HFF-Myc (cell line): ENCODE measurements around the gene PNCK.
"Not testable (repeated sequence)": the region's sequence is repeated elsewhere in the genome, so short reads cannot be mapped to it uniquely, and the experiment has no call there.

Experiments
- DNase-seq: peaks from one replicate; pipeline ENCODE4 v3.0.0-alpha.2; 2011; ENCODE audit warnings: low read depth; ENCODE audit errors: extremely low read depth
- H3K4me3 ChIP-seq: replicated peaks from 2 replicates; pipeline ENCODE4 v1.5.1; 2011; ENCODE audit warnings: low read depth, mild to moderate bottlenecking, control low read depth, low read length
- CTCF ChIP-seq: IDR thresholded peaks from 2 replicates; pipeline ENCODE4 v1.5.1; 2012; ENCODE audit warnings: mild to moderate bottlenecking, low read depth, low read length, control low read depth; ENCODE audit errors: missing control alignments

The PNCK gene

GRCh38 chrX:153697924-153698865 lies 24.6 kb upstream of the PNCK start:
- no peak overlapping the region for H3K4me3 ChIP-seq
- no peak for TF ChIP-seq CTCF

GRCh38 chrX:153696986-153697722 lies 23.5 kb upstream of the PNCK start:
- H3K4me3 ChIP-seq, DNase-seq: not testable (repeated sequence)

More at GRCh38 chrX:153697924-153698865, 24.6 kb upstream of the PNCK start:
- DNase-seq, result no peak

GRCh38 chrX:153696538-153696937 lies 22.9 kb upstream of the PNCK start:
- not testable (repeated sequence) for DNase-seq, H3K4me3 ChIP-seq

- DNase-seq, result no peak
- no peak for TF ChIP-seq CTCF
- no peak overlapping the region for H3K4me3 ChIP-seq
Measured at GRCh38 chrX:153696100-153696499, 22.5 kb upstream of the PNCK start.

- DNase-seq, result no peak
- TF ChIP-seq CTCF, result no peak
Measured at GRCh38 chrX:153694687-153695270, 21.2 kb upstream of the PNCK start.

GRCh38 chrX:153694256-153694655 lies 20.6 kb upstream of the PNCK start:
- not testable (repeated sequence) for H3K4me3 ChIP-seq

More at GRCh38 chrX:153694687-153695270, 21.2 kb upstream of the PNCK start:
- no peak overlapping the region for H3K4me3 ChIP-seq

GRCh38 chrX:153693216-153694086 lies 19.8 kb upstream of the PNCK start:
- no peak for TF ChIP-seq CTCF
- DNase-seq, result no peak
- no peak overlapping the region for H3K4me3 ChIP-seq

More at GRCh38 chrX:153694256-153694655, 20.6 kb upstream of the PNCK start:
- not testable (repeated sequence) for DNase-seq
